HG03520 (cell line): ENCODE data around the gene HMX1.

ENCODE experiments used
- ATAC-seq: cut with Tn5 transposase; IDR thresholded peaks from one replicate; pipeline ENCODE4 v1.9.1; 2021; ENCODE audit warnings: mild to moderate bottlenecking, moderate library complexity; ENCODE audit not compliant: unreplicated experiment

Gene HMX1

GRCh38 chr4:8910100-8910821 is 38.6 kb upstream of the HMX1 start:
- ATAC-seq: no peak

GRCh38 chr4:8909548-8909947 is 37.9 kb upstream of the HMX1 start:
- no peak for ATAC-seq

GRCh38 chr4:8908206-8908893 is 36.7 kb upstream of the HMX1 start:
- no peak for ATAC-seq

GRCh38 chr4:8907596-8908205 is 36.1 kb upstream of the HMX1 start:
- no peak for ATAC-seq

- no peak for ATAC-seq
Measured at GRCh38 chr4:8906991-8907595, 35.5 kb upstream of the HMX1 start.

- no peak for ATAC-seq
Measured at GRCh38 chr4:8906668-8906970, 35.0 kb upstream of the HMX1 start.

GRCh38 chr4:8905773-8906667 is 34.4 kb upstream of the HMX1 start:
- no peak for ATAC-seq

- no peak for ATAC-seq
Measured at GRCh38 chr4:8905226-8905772, 33.7 kb upstream of the HMX1 start.

GRCh38 chr4:8904666-8905065 is 33.0 kb upstream of the HMX1 start:
- ATAC-seq: no peak

GRCh38 chr4:8904041-8904501 is 32.4 kb upstream of the HMX1 start:
- no peak for ATAC-seq

- no peak for ATAC-seq
Measured at GRCh38 chr4:8901335-8901734, 29.7 kb upstream of the HMX1 start.

- no peak for ATAC-seq
Measured at GRCh38 chr4:8900588-8900987, 28.9 kb upstream of the HMX1 start.

- ATAC-seq: no peak
Measured at GRCh38 chr4:8898419-8898818, 26.8 kb upstream of the HMX1 start.

GRCh38 chr4:8897251-8898167 is 25.9 kb upstream of the HMX1 start:
- no peak for ATAC-seq

GRCh38 chr4:8896506-8896905 is 24.9 kb upstream of the HMX1 start:
- no peak for ATAC-seq

GRCh38 chr4:8896071-8896470 is 24.4 kb upstream of the HMX1 start:
- ATAC-seq: no peak

GRCh38 chr4:8895295-8895694 is 23.7 kb upstream of the HMX1 start:
- no peak for ATAC-seq

GRCh38 chr4:8894424-8894816 is 22.8 kb upstream of the HMX1 start:
- ATAC-seq: no peak

- ATAC-seq: no peak
Measured at GRCh38 chr4:8893624-8894423, 22.2 kb upstream of the HMX1 start.
